ENCODE data around the gene PHLDA2. TPM values are rescaled to one million over a fixed set of nuclear protein-coding genes. Genes with fewer than 3 reads are reported as not detected.

The PHLDA2 gene
- polyA plus RNA-seq, 1 of the 3 experiments (the other 2 are of a cell fraction) = 23.6 TPM

DNA sequence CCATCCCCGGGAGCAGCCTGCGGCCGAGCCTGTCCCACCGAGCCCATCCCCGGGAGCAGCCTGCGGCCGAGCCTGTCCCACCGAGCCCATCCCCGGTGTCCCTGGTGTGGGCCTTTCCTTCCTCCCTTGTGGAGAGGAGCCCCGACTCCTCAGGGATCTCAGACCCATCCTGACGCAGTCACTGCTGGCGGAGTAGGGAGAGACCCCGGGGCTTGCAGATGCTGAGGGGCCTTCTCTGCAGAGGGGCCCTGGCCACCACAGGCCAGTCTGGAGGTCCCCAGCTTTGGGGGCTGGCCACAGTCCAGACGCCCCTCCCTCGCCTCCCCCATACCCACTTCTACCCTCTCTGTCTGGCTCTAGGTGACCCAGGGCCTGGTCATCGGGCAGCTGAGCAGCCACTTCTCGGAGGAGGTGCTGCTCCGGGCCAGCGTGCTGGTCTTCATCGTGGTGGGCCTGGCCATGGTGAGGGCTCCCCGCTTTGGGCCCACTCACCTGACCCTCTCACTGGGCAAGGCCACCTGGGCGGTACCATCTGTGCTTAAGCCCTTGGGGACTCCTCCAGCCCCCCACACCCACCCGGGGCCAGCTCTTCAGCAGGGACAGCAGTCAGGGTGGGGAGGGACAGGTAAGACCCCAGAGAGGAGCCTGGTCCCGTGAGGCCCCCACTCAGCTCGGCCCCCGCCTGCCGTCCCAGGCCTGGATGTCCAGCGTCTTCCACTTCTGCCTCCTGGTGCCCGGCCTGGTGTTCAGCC, 7.3 kb downstream of the PHLDA2 start:
- no peaks in the 10 kb centered on the region for H3K9me3 ChIP-seq
- no peak for DNase-seq
- H3K36me3 ChIP-seq (replicated peaks in 1 of 2; ENCODE audit: control insufficient read depth in 1 of 2, insufficient read depth in 2 of 2, low read length in 1 of 2) = no peaks in the 10 kb centered on the region
- no peak overlapping the region for H3K4me3 ChIP-seq (ENCODE audit: low read depth in 2 of 2, low read length in 1 of 2)
- H4K20me1 ChIP-seq (ENCODE audit: insufficient read depth) = no peaks in the 10 kb centered on the region
- no peaks in the 10 kb centered on the region for H3K9me2 ChIP-seq
- H3K4me1 ChIP-seq (ENCODE audit: control insufficient read depth in 1 of 2, insufficient read depth in 2 of 2, low read depth in 1 of 2, low read length in 1 of 2) = peaks cover 0 to 12% of the 10 kb centered on the region in 2 experiments; a peak in 1 of 4 replicates
- no peaks in the 10 kb centered on the region for H3F3A ChIP-seq (replicated peaks; ENCODE audit: insufficient read depth)
- H3K79me2 ChIP-seq (ENCODE audit: insufficient read depth) = no peaks in the 10 kb centered on the region
- no CpG with 5 or more reads among the region's 29 CpGs for WGBS (ENCODE audit: low lambda C conversion rate)
- H3K27me3 ChIP-seq (ENCODE audit: insufficient read depth) = no peaks in the 10 kb centered on the region
- TF ChIP-seq GATA2 (CRISPR knock-in tag; IDR thresholded peaks at IDR 0.05) (no peak), SIN3A (IDR thresholded peaks at IDR 0.05; ENCODE audit: borderline replicate concordance, low read depth, low read length) (no peak), CHD2 (IDR thresholded peaks at IDR 0.05; ENCODE audit: low read length, partially characterized antibody) (no peak), RCOR1 (IDR thresholded peaks at IDR 0.05; ENCODE audit: low read length) (no peak), ELF1 (IDR thresholded peaks at IDR 0.05) (no peak), FOXJ3 (CRISPR knock-in tag; IDR thresholded peaks at IDR 0.05) (no peak)
- TF ChIP-seq, protein P1, sequence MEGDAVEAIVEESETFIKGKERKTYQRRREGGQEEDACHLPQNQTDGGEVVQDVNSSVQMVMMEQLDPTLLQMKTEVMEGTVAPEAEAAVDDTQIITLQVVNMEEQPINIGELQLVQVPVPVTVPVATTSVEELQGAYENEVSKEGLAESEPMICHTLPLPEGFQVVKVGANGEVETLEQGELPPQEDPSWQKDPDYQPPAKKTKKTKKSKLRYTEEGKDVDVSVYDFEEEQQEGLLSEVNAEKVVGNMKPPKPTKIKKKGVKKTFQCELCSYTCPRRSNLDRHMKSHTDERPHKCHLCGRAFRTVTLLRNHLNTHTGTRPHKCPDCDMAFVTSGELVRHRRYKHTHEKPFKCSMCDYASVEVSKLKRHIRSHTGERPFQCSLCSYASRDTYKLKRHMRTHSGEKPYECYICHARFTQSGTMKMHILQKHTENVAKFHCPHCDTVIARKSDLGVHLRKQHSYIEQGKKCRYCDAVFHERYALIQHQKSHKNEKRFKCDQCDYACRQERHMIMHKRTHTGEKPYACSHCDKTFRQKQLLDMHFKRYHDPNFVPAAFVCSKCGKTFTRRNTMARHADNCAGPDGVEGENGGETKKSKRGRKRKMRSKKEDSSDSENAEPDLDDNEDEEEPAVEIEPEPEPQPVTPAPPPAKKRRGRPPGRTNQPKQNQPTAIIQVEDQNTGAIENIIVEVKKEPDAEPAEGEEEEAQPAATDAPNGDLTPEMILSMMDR (IDR thresholded peaks at IDR 0.05) = no peak
- H3K4me2 ChIP-seq = no peak overlapping the region
- no peak overlapping the region for H3K9ac ChIP-seq
- no peak overlapping the region for H2AFZ ChIP-seq (ENCODE audit: low read depth)
- ChIA-PET CTCF (interaction anchor here (1.0 to 2.5 kb wide), 2 partner anchors 8 to 40 kb away, joined by 3 to 8 read pairs; no protein-coding TSS in a partner anchor), POLR2A (no interaction called here)
- no peak overlapping the region for H3K27ac ChIP-seq (ENCODE audit: low read depth in 2 of 2, low read length in 1 of 2)

DNA sequence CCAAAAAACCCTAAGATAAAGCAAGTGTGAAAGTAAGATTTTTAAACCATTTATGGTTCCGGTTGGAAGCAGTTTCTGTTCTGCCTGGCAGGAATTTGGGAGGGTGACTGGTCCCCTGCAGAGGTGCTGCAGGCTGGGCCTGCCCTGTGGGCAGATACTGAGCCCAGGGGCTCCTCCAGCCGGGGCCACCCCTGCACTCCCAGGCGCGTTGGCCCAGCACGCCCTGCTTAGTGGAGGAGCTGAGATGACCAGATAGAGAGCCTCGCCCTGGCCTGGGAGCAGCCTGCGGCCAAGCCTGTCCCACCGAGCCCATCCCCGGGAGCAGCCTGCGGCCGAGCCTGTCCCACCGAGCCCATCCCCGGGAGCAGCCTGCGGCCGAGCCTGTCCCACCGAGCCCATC, 8.0 kb downstream of the PHLDA2 start:
- H4K20me1 ChIP-seq (ENCODE audit: insufficient read depth) = no peaks in the 10 kb centered on the region
- WGBS (ENCODE audit: low lambda C conversion rate) = 61% methylated on average over 2 of the region's 16 CpGs
- POLR2A ChIA-PET = no interaction called here
- DNase-seq = no peak
- H3K9me2 ChIP-seq = no peaks in the 10 kb centered on the region
- TF ChIP-seq RAD21 (IDR thresholded peaks at IDR 0.05; ENCODE audit: low read length) = no peak
- no peaks in the 10 kb centered on the region for H3K36me3 ChIP-seq (replicated peaks in 1 of 2; ENCODE audit: control insufficient read depth in 1 of 2, insufficient read depth in 2 of 2, low read length in 1 of 2)
- H3K9me3 ChIP-seq = no peaks in the 10 kb centered on the region
- no peak overlapping the region for H2AFZ ChIP-seq (ENCODE audit: low read depth)
- no peak overlapping the region for H3K9ac ChIP-seq
- H3K27ac ChIP-seq (ENCODE audit: low read depth in 2 of 2, low read length in 1 of 2) = no peak overlapping the region
- peaks cover 0 to 12% of the 10 kb centered on the region in 2 experiments; a peak in 1 of 4 replicates for H3K4me1 ChIP-seq (ENCODE audit: control insufficient read depth in 1 of 2, insufficient read depth in 2 of 2, low read depth in 1 of 2, low read length in 1 of 2)
- H3K4me3 ChIP-seq (ENCODE audit: low read depth in 2 of 2, low read length in 1 of 2) = no peak overlapping the region
- no peaks in the 10 kb centered on the region for H3K79me2 ChIP-seq (ENCODE audit: insufficient read depth)
- CTCF ChIA-PET = interaction anchor here (1.0 to 2.5 kb wide), 4 partner anchors 9 to 389 kb away, joined by 3 to 8 read pairs (median 6); no protein-coding TSS in a partner anchor
- H3K27me3 ChIP-seq (ENCODE audit: insufficient read depth) = no peaks in the 10 kb centered on the region
- no peak overlapping the region for H3K4me2 ChIP-seq
- H3F3A ChIP-seq (replicated peaks; ENCODE audit: insufficient read depth) = no peaks in the 10 kb centered on the region

DNA sequence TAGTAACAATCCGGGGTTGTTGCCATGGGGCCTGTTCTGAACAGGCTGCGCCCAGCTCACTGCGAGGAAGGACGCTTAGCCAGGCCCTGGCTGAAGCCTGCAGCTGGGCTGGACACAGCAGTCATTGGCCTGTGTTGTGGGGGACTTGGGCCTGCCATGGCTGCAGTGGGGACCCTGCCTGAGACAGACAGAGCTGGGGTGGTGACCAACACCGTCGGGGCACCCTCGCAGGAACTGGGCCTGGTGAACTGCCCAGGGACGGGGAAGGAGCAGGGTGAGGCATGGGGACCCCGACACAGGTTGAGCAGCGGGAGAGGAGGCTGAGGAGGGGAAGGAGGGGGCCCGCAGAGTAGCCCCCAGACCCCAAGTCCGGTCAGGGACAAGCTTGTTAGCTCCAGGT, 8.9 kb downstream of the PHLDA2 start:
- POLR2A ChIA-PET = no interaction called here
- no peak for TF ChIP-seq TCF12 (IDR thresholded peaks at IDR 0.05)
- TF ChIP-seq, protein P2, sequence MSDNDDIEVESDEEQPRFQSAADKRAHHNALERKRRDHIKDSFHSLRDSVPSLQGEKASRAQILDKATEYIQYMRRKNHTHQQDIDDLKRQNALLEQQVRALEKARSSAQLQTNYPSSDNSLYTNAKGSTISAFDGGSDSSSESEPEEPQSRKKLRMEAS (IDR thresholded peaks at IDR 0.05; ENCODE audit: low read depth) = no peak
- TF ChIP-seq, protein P3, sequence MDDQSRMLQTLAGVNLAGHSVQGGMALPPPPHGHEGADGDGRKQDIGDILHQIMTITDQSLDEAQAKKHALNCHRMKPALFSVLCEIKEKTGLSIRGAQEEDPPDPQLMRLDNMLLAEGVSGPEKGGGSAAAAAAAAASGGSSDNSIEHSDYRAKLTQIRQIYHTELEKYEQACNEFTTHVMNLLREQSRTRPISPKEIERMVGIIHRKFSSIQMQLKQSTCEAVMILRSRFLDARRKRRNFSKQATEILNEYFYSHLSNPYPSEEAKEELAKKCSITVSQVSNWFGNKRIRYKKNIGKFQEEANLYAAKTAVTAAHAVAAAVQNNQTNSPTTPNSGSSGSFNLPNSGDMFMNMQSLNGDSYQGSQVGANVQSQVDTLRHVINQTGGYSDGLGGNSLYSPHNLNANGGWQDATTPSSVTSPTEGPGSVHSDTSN (IDR thresholded peaks at IDR 0.05) = no peak
- TF ChIP-seq MEF2A (IDR thresholded peaks at IDR 0.05; ENCODE audit: borderline replicate concordance, low read depth) = no peak
- TF ChIP-seq ELF1 (IDR thresholded peaks at IDR 0.05) = no peak
- TF ChIP-seq TAF1 (IDR thresholded peaks at IDR 0.05; ENCODE audit: borderline replicate concordance, low read depth, low read length) = no peak
- TF ChIP-seq SMC3 (IDR thresholded peaks at IDR 0.05; ENCODE audit: low read depth, low read length) = no peak
- TF ChIP-seq YY1 (IDR thresholded peaks at IDR 0.05; ENCODE audit: low read depth) = no peak
- no peak for TF ChIP-seq RFX5 (IDR thresholded peaks at IDR 0.05; ENCODE audit: low read length)
- TF ChIP-seq CHD2 (IDR thresholded peaks at IDR 0.05; ENCODE audit: low read length, partially characterized antibody) = no peak
- no peak for TF ChIP-seq FOXJ3 (CRISPR knock-in tag; IDR thresholded peaks at IDR 0.05)
- TF ChIP-seq POLR2AphosphoS5 (IDR thresholded peaks at IDR 0.05; ENCODE audit: low read depth, low read length) = no peak
- TF ChIP-seq EZH2phosphoT487 (IDR thresholded peaks at IDR 0.05; ENCODE audit: borderline replicate concordance, low read depth) = no peak
- no peak for TF ChIP-seq TEAD4 (IDR thresholded peaks at IDR 0.05; ENCODE audit: borderline replicate concordance, insufficient read depth)
- TF ChIP-seq SIN3A (IDR thresholded peaks at IDR 0.05; ENCODE audit: borderline replicate concordance, low read depth, low read length) = no peak
- TF ChIP-seq RCOR1 (IDR thresholded peaks at IDR 0.05; ENCODE audit: low read length) = no peak

More for the DNA sequence above, 8.9 kb downstream of the PHLDA2 start:
- Histone ChIP-seq H3K36me3 (replicated peaks in 1 of 2; ENCODE audit: control insufficient read depth in 1 of 2, insufficient read depth in 2 of 2, low read length in 1 of 2) (no peaks in the 10 kb centered on the region), H3K4me1 (ENCODE audit: control insufficient read depth in 1 of 2, insufficient read depth in 2 of 2, low read depth in 1 of 2, low read length in 1 of 2) (peaks cover 0 to 12% of the 10 kb centered on the region in 2 experiments; a peak in 1 of 4 replicates), H3K4me3 (ENCODE audit: low read depth in 2 of 2, low read length in 1 of 2) (no peak overlapping the region), H3F3A (replicated peaks; ENCODE audit: insufficient read depth) (no peaks in the 10 kb centered on the region), H3K9ac (no peak overlapping the region), H3K27me3 (ENCODE audit: insufficient read depth) (no peaks in the 10 kb centered on the region), H4K20me1 (ENCODE audit: insufficient read depth) (no peaks in the 10 kb centered on the region), H3K9me3 (no peaks in the 10 kb centered on the region), H3K9me2 (no peaks in the 10 kb centered on the region), H2AFZ (ENCODE audit: low read depth) (no peak overlapping the region), H3K4me2 (no peak overlapping the region), H3K27ac (ENCODE audit: low read depth in 2 of 2, low read length in 1 of 2) (no peak overlapping the region), H3K79me2 (ENCODE audit: insufficient read depth) (no peaks in the 10 kb centered on the region)
- DNase-seq = no peak
- CTCF ChIA-PET = interaction anchor here (1.2 to 2.5 kb wide), 4 partner anchors 10 to 388 kb away, joined by 3 to 8 read pairs (median 6); no protein-coding TSS in a partner anchor
- WGBS (ENCODE audit: low lambda C conversion rate) = 95% methylated on average over 12 of the region's 12 CpGs
